ENCODE results near the gene ZEB2. TPM values are rescaled to one million over a fixed set of nuclear protein-coding genes. Genes with fewer than 3 reads are reported as not detected.
A peak's percentile ranks its signal among the peaks of the same experiment; 100 is the strongest.

Gene ZEB2
- total RNA-seq, 1 donor from 2014 or later = 0.07 TPM

DNA sequence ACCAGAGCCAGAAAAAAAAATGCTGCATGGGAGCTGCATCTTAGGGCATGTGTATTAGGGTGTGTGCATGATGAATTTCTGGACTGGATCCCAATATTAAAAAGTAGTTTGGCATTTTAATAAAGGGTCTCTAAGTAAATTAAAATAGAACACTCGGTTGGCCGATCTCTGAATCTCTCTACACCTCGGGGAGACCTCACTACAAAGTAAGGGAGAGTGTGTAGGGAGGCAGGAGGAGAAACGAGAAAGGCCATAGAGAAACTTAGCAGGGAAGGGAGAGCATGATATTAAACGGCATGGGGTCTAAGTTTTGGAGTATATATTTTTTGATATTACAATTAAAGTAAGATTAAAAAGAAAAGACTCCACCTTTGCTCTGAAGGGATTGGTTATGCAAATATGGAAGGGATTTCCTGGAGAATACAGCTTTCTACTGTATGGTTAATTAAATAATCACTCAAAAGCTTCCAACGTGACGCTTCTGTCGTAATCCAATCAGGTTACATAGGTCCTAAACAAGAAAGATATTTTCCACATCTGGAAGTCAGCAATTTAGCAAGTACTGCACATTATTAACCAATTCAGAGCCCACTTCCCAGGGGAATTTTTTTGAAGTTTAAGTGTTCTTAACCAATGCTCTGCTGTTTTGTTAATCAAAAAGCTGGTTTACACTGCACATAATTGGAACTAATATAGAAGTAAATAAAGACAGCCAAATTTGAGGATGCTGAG lies 1.0 kb upstream of the ZEB2 start:
- TF ChIP-seq, protein P1, sequence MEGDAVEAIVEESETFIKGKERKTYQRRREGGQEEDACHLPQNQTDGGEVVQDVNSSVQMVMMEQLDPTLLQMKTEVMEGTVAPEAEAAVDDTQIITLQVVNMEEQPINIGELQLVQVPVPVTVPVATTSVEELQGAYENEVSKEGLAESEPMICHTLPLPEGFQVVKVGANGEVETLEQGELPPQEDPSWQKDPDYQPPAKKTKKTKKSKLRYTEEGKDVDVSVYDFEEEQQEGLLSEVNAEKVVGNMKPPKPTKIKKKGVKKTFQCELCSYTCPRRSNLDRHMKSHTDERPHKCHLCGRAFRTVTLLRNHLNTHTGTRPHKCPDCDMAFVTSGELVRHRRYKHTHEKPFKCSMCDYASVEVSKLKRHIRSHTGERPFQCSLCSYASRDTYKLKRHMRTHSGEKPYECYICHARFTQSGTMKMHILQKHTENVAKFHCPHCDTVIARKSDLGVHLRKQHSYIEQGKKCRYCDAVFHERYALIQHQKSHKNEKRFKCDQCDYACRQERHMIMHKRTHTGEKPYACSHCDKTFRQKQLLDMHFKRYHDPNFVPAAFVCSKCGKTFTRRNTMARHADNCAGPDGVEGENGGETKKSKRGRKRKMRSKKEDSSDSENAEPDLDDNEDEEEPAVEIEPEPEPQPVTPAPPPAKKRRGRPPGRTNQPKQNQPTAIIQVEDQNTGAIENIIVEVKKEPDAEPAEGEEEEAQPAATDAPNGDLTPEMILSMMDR (IDR thresholded peaks at IDR 0.05; ENCODE audit: unreplicated experiment) = no peak
- Mint-ChIP-seq H3K27ac (no peak overlapping the region), H3K4me3 (ENCODE audit: low read depth) (no peak overlapping the region), H3K27me3 (peaks cover 42% of the 10 kb centered on the region), H3K4me1 (ENCODE audit: low read depth) (peaks cover 9% of the 10 kb centered on the region), H3K36me3 (ENCODE audit: insufficient read depth) (no peaks in the 10 kb centered on the region), H3K9me3 (ENCODE audit: low read depth) (no peaks in the 10 kb centered on the region)
- DNase-seq (ENCODE audit: low spot score, unreplicated experiment) = no peak

DNA sequence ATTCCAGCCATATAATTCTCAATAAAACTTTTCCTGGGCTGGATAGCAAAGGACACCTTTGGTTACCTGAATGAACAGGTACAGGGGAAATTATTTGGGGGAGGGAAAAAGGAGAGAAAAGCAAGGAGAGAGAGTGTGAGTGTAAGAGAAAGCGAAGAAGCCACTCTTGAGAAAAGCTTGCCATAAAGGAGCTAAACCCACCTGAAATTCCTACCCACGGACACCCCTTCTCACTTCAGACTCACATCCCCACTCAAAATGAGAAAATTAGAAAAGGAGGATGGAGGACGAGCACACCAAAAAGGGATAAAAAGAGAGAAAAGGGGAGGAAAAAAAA lies 354 bp downstream of the ZEB2 start:
- peaks cover 41% of the 10 kb centered on the region for H3K27me3 Mint-ChIP-seq

DNA sequence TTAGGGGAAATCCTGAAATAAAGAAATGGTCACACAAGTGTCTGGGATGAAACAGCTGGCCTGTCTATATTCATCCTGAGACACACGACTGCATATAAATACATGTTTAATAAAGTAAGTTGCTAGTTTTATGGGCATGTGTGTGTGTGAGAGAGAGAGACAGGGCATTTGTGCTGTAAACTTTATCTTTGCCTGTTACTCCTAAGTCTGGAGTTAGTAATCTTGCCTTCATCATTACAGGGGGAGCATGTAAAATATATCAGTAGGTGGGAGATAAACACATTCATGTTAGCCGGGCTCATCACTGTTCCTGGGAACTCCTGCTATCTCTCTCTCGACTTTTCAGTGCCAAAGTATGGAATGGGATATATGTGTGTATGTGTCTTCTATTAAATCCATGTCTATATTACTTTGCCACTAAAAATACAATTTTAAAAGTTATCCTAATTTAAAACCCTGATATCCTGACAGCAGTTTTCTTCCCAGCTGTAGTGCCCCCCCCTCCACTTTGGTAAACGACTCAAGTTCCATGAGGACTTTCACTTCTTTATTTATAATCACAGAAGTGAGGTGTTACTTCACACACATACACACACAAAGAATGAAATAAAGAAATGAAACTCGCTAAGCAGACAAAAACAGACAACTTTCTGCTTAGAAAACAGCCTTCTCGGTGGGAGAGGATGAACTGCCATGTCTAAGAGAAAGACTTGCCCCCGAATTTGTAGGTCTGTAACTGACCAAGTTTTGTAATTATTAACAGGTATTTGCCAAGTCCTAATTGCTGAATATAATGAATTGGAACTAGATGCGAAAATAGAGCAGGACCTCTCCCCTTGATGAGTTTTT lies 947 bp downstream of the ZEB2 start:
- H3K9me3 Mint-ChIP-seq (ENCODE audit: low read depth) = no peaks in the 10 kb centered on the region
- no peaks in the 10 kb centered on the region for H3K36me3 Mint-ChIP-seq (ENCODE audit: insufficient read depth)
- H3K27ac Mint-ChIP-seq = no peak overlapping the region
- peaks cover 46% of the 10 kb centered on the region for H3K27me3 Mint-ChIP-seq
- H3K4me1 Mint-ChIP-seq (ENCODE audit: low read depth) = peaks cover 12% of the 10 kb centered on the region
- DNase-seq (ENCODE audit: low spot score, unreplicated experiment) = no peak
- no peak overlapping the region for H3K4me3 Mint-ChIP-seq (ENCODE audit: low read depth)
- TF ChIP-seq, protein P1 (IDR thresholded peaks at IDR 0.05; ENCODE audit: unreplicated experiment) = no peak

More for the DNA sequence above, 354 bp downstream of the ZEB2 start:
- Mint-ChIP-seq H3K4me1 (ENCODE audit: low read depth) (peaks cover 12% of the 10 kb centered on the region), H3K9me3 (ENCODE audit: low read depth) (no peaks in the 10 kb centered on the region), H3K4me3 (ENCODE audit: low read depth) (no peak overlapping the region), H3K36me3 (ENCODE audit: insufficient read depth) (no peaks in the 10 kb centered on the region), H3K27ac (no peak overlapping the region)
- TF ChIP-seq, protein P1 (IDR thresholded peaks at IDR 0.05; ENCODE audit: unreplicated experiment) = no peak
- DNase-seq (ENCODE audit: low spot score, unreplicated experiment) = no peak

DNA sequence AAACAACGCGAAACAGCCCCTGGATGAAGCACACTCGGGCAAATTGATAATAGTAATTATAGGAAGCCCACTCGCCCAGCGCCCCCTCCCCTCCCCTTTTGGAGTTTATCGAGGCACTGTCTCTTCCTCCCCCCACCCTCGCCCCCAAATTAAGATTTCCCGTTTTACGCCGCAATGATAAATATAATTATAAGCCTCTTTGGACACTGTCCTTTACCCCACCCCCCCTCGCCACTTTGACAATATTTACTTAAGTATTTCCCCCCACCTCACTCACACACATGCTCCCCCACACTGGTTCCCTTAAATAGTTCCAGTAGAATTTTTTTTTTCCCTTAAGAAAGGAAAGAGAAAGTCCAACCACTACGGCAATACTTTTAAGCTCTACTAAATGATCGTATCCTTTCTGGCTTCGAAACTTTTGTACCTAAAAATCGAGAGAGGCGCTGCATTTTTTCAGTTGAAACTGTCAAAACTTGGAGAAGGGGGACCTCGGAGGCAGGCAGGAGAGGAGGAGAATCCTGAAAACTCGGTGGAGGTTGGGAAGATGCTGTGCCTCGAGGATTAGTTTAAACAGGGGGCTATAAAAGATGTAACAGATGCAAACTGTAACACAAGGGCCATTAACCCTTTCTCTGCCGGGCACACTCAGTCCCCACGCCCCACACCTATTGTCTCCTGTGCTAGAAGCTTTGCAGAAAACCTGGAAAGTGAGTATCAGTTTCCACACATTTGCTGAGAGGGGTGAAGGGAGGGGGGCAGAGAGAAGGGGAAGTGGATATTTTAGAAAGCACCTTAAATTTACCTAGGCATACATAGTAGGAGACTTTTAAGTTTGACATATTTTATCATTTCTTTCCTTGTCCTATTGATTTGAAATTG lies 1.8 kb downstream of the ZEB2 start:
- peaks cover 8% of the 10 kb centered on the region for H3K4me1 Mint-ChIP-seq (ENCODE audit: low read depth)

More for the DNA sequence above, 1.8 kb downstream of the ZEB2 start:
- Mint-ChIP-seq H3K9me3 (ENCODE audit: low read depth) (no peaks in the 10 kb centered on the region), H3K4me3 (ENCODE audit: low read depth) (peak overlapping the region; percentile 37), H3K27ac (no peak overlapping the region), H3K27me3 (peaks cover 46% of the 10 kb centered on the region), H3K36me3 (ENCODE audit: insufficient read depth) (no peaks in the 10 kb centered on the region)
- DNase-seq (ENCODE audit: low spot score, unreplicated experiment) = no peak
- TF ChIP-seq, protein P1 (IDR thresholded peaks at IDR 0.05; ENCODE audit: unreplicated experiment) = no peak
